COLO668 (cell line): Measurements from ENCODE around the gene SPEG.
"Not testable (repeated sequence)": the region's sequence is repeated elsewhere in the genome, so short reads cannot be mapped to it uniquely, and the experiment has no call there.

Source experiments
- DNase-seq: peaks from one replicate; lab custom pipeline; 2025; ENCODE audit not compliant: unreplicated experiment; lab: John Stamatoyannopoulos, UW

SPEG gene

DNA sequence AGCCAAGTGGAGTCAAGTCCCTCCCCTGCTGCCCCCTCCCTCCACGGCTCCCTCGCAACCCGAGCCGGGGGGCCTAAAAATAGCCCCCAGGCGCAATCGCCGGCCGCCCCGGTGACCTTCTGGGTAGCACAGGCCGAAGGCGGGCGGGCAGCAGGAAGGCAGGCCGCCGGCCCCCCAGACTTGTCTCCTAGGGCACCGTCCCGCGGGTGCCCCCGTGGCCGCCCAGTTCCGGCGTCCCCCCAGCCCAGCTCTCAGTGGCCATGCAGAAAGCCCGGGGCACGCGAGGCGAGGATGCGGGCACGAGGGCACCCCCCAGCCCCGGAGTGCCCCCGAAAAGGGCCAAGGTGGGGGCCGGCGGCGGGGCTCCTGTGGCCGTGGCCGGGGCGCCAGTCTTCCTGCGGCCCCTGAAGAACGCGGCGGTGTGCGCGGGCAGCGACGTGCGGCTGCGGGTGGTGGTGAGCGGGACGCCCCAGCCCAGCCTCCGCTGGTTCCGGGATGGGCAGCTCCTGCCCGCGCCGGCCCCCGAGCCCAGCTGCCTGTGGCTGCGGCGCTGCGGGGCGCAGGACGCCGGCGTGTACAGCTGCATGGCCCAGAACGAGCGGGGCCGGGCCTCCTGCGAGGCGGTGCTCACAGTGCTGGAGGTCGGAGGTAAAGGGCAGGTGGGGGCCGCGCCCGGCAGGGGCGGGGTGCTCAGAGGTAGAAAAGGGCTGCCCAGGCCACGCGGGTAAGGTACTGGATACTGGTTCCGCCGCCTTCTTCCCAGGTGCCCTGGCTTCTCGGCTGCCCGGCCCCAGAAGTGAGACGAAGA, at the start of gene SPEG:
TSS of gene SPEG (plus strand) at position 126 of the 808 bp plus-strand sequence. CDS start at position 261, 135 bp downstream.
- DNase-seq, result peak; percentile 47

DNA sequence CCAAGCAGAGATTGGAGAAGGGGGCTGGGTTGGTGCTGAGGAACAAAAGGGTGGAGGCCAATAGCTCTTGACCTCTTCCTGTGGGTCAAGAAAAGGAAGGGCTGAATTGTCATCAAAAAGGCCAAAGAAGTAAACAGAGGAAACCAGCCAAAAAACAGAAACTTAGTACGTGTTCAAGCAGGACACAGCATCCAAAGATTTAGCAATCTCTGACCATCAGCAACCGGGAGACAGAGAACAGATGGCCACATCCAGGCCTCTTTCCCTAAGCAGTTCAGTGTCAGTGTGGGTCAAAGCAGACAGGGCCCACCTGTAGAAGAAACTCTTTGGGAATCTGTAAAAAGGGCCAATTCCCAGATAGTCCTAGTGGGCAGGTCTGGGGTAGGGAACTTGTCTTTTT, 49.8 kb upstream of the SPEG start:
- DNase-seq, result no peak

DNA sequence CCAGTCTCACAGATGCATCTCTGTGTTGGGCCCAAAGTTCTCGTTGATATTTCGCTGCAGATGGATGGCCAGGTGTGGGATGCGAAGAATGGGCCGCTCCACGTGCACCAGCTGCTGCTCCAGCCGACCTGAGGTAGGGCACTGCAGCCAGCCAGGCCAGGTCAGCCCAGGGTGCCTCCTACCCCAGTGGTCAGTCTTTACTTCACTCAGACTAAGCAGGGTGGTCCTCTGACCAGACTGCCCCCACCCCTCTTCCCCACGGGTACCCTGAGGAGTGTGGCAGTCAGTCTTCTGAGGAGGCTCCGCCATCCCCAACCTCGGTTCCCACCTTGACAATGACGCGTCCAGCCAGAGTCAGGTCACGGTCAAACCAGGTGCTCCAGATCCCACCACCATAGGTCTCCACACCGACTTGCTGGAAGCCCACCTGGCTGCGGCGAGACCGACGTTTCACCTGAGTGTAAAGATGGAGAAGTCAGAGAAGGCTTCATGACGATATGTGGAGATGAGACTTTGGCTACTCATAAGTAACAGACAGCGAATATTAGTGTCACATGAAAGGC, 48.6 kb upstream of the SPEG start:
- no peak for DNase-seq

DNA sequence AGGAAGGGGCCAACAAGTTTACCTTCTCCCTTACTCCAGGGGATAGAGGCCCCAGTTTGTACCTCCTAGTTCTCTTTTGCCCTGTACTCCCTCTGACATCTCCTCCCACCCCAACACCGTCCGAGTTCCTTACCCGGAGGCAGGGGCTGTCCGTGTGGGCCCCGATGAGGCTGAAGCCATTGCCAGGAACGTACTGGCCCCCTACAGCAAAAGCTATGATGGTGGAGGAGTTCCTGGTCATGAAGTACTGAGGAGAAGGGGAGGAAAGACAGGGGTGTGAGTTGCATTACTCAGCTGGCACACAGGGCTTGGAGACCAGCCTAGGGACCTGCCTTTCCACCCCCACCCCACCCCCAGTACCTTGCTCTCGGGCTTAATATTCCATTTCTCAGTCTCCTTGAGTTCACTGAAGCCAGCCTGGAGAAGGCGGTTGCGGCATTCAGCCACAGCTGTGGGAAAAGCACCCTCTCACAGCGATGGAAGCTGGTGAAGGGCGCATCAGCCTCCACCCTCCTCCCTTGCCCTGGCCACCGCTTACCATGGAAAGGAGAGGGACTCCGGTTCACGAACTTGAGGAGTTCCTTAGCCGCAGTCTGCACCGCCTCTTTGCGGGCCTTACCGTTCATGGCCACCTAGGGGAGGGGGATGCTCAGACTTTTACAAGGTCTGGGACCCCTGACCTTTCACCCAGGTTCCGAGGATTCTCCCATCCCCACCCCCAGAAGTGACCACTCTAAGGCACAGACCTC, 47.9 kb upstream of the SPEG start:
- no peak for DNase-seq

DNA sequence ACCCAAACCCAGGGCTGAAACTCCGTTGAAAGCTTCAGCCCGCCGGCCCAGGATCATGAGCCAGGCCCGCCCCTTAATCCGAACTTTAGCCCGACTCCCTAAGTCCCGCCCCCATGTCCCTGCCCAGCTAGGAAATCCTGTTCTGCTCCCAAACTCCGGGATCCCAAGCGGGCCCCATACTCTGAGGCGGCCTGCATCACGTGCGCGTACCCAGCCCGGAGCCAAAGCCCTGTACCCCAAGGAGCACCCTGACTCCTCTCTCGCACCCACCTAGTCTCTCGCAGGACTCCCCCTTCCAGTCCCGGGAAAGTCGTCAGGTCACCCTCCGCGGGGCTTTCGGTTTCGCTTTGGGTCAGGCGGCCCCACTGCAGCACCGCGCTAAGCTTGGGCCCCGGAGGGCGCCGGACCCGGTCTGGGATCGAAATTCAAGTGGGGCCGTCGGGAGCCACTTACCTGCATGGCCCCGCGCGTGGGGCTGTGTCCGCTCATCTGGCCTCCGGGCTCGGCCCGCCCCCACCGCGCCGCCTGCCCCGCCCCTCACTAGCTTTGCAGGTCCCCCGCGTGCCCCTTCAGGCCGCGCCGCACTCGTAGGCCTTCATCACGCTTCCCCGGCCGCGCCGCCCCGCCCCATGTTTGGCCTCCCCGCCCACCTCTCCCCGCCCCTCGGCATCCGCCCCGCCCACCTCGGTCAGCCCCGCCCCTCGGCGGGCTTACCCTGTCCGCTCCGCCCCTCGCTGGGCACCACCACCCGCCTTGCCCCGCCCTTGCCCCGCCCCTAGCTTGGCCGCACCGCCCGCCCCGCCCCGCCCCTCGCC, 47.1 kb upstream of the SPEG start, which contains the start of gene DNPEP:
TSS of gene DNPEP (minus strand) at position 607 of the 815 bp plus-strand sequence. CDS start at position 489, 118 bp downstream.
- DNase-seq, result peak; percentile 98

DNA sequence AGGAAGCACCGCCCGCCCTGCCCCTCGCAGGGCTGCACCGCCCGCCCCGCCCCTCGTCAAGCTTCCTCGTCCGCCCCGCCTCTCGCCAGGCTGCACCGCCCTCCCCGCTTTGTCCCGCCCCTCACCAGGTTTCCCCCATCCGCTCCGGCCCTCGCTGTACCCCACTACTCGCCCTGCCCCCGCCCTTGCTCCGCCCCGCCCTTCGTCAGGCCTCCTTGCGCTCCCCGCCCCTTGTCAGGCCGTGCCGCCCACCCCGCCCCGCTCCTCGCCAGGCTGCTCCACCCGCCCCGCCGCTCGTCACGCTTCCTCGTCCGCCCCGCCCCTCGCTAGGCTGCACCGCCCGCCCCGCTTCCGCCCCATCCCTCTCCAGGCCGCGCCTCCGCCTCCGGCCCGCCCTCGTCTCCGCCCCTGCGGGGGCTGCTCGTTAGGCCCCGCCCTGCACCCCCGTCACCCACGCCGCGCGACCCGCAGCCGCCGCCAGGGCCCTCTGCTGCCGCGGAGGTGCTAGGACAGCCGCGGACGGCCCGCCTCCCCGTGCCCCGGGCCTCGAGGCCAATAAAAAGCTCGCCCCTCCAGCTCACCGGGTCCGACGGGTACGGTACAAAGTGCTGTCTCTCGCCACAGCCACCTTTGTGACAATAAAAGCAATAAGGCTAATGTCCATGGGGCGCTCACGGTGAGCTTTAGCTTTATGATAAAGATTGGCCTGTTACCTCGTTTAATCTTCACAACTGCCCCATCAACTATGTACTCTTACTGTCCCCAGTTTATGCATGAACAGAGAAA, 46.3 kb upstream of the SPEG start:
- peak; percentile 98 for DNase-seq

DNA sequence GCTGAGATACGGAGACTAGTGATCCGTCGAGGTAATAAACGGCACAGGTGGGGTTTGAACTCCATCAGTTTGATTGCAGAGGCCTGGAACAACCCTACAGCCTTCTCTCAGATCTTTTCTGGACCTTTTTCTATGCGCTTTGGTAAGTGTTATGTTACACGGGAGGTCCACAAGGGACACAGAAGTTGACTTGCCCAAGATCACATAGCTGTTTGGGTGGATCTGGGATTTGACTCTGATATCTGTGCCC, 45.8 kb upstream of the SPEG start:
- DNase-seq, result no peak

DNA sequence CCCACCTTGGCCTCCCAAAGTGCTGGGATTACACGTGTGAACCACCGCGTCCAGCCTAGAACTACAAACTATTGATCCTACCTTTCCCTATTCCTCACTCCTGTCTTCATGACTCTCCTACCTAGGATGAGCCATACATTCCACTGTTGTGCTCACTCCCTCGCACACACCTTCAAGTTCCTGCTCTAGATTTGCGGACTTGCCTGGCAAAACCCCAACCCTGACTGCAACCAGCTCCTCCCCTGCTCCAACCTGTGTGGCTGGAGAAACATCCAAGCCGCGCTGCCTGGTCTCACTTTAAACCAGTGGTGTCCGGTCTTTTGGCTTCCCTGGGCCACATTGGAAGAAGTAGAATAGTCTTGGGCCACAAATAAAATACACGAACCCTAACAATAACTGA, 41.9 kb upstream of the SPEG start:
- DNase-seq, result no peak

DNA sequence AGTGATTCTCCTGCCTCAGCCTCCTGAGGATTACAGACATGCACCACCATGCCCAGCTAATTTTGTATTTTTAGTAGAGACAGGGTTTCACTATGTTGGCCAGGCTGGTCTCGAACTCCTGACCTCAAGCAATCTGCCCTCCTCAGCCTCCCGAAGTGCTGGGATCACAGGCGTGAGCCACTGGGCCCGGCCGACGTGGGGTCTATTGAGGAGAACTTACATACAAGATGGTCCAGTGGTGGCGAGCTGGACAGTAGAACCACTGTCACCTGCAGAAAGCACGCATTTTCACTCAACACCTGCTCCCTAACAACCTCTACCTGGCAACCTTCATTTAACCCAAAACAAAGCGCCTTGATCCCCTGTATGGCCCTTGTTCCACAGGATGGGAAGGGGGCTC, 39.6 kb upstream of the SPEG start:
- DNase-seq, result not testable (repeated sequence)

DNA sequence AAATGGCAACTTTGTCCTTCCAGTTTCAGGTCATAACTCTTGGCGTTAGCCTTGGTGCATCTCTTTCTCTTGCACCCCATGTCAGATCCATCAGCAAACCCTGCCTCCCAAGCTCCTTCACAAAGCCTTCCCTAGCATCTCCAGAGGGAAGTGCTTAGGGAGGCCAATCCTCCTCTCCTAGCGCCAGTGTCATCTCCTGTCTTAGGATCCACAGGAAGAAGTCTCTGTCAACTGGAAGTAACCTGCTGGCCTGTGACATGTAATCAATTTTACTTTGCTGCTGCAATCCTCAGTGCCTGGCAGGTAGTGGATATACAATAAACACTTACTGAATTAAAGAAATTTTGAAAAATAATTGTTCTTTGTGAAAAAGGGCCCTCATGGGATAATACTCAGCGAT, 39.0 kb upstream of the SPEG start:
- no peak for DNase-seq

DNA sequence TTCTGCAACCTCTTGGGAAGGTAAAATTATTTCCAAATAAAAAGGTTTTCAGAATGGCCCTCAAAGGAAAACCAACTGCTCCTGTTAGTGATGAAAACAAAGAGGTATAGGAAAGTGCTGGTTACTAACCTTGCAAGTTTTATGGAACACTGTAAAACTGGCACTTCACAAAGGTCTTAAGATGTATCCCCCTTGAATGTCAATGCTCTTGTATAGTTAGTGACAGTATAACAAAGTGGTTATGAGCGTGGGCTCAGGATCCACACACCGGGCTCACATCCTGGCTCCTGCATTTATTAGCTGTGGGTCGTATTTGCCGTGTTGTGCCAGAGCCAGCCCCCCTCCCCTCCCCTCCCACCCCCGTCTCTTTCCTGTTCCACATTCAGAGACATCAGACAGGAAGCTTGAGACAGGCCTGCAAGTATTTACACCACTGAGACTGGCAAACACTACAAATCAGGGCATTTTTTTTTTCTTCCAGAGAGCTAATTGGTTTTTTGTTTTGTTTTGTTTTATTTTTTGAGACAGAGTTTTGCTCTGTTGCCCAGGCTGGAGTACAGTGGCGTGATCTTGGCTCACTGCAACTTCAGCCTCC, 37.7 kb upstream of the SPEG start:
- DNase-seq, result no peak

DNA sequence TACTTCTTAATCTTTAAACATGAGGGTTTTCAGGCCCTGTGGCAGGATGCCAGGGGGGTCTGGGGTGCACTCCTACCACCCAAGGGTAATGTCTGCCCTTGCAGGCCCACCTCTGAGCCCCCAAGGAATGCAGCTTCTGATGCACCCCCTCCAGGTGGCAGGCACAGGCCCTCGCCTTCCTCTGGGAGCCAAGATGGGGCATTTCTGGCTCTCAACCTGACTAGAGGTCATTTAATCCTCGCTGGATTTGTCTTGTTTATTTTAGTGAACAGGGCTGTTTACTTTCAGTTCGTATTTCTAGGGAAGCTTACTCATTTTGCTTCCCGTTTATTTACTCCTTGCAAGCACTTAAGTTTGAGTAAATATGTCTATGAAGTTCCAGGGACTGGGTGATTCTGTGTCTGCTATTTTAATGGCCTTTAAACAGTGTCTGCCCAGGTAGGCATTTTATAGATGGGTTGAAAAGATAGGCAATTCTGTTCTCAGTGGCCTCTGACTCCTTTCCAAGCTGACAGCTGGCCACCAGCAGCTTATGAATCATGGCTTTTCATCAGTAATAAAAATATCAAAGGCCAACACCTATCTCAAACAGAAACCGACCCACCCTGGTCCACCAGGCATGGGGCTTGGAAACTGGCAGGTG, 35.8 kb upstream of the SPEG start:
- peak; percentile 65 for DNase-seq

DNA sequence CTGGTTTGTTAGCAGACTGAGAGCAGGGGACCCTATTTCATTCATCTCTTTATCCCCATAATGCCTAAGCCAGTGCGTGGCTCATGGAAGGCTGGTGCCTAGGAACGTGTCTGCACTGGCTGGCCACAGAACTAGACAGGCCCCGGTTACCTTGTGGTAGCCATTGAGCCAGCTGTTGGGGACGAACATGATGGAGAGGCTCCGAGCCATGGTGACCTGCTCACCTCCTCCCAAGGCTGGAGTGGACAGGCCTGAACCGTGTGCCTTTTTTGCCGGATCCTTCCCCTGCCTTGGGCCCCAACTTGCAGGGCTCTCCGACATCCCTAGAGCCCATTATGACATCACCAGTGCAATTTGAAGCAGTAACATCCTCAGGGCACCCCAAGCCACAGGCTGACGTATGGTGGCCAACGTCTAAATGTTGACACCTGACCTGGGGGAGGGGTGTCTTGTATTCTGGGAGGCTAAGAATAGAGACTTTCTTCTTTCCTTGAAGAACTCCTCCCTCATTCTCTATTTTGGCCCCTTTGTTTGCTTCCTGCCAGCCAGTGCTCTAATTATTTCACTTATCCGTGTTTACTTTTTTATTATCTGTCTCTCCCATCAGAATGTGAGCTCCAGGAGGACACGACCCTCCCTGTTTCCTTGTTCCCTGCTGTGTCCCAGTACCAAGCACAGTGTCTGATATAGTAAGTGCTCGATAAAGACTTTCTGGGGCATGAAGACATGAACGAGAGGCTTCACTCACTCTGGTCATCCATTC, 34.7 kb upstream of the SPEG start:
- peak; percentile 26 for DNase-seq

DNA sequence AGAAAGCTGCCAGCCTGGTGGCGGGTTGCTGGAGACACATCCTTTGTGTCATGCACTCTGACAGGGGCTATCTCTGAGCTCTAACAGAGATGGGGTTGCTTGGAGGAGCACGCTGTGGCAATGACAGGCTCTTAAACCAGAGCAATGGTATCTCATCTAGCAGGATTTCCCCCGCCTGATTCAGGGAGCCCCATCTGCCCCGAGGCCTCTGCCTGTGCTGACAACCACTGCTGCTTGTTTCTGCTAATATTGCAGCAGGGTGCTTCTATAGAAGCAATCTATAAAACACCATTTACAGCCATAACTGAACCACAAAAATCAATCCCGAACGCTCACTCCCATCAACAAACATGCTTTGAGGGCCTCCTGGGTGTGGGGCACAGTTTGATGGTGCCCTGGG, 34.1 kb upstream of the SPEG start:
- DNase-seq, result no peak

DNA sequence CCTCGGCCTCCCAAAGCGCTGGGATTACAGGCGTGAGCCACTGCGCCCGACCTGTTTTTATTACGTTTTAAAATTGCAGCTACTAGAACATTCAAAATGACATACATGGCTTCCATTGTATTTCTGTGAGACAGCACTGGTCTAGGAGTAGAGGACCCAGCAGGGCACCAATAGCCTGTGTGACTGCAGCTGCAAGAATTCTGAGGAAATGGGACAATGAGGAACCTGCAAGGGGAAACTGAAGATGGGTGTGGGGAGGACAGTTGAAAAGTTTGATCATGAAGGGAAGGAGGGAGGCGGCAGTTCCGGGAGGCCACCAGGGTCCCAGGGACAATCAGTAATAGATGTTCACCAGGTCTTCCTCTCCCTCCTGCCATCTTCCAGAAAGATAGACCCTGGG, 33.0 kb upstream of the SPEG start:
- no peak for DNase-seq

DNA sequence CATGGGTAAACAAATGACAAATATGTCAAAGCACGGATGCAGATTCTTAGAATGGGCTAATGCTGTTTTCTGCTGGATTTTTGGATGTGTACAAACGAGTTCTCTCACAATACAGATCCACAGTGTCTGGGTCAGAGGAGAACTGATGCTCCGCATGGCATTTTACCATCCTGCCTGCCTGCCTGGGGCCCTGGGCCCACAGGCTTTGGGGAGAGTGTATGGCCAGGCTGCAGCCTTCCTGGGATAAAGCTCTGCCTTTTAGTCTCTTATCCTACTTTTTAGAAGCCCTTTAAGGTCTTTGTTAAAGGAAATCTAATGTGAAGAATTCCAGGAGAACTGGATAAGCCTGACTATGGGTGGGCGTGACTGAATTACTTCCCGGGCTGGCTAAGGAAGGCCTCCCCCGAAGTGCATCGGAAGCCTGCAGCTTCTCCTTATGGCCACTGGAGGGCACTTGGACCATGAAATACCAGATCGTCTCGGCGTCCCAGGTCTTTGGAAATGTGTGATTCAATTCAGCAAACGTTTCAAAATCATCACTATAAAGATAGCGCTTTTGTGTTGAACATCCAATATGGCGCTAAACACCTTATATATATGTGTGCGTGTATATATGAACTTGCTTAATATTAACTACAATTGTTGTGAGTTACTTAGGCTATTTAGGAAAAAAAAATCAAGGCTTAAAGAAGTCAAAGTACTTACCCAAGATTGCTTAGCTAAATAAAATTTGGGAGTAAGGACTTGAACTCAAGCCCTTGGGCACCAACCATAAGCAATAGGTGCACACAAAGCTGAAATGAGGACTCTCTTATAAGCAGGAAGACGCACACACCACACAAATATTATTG, 31.8 kb upstream of the SPEG start:
- peak; percentile 56 for DNase-seq

DNA sequence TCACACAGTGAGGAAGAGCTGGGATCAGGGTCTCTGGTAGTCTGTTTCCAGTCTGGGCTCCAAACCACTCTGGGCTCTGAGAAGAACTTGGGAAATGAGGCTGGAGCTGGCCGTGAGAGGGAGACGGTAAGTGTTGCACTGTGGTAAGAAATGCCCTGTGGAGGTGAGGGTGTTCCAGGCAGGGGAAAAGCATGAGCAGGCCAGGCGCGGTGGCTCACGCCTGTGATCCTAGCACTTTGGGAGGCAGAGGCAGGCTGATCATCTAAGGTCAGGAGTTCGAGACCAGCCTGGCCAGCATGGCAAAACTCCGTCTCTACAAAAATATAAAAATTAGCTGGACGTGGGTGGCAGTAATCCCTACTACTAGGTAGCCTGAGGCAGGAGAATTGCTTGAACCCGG, 30.8 kb upstream of the SPEG start:
- no peak for DNase-seq

DNA sequence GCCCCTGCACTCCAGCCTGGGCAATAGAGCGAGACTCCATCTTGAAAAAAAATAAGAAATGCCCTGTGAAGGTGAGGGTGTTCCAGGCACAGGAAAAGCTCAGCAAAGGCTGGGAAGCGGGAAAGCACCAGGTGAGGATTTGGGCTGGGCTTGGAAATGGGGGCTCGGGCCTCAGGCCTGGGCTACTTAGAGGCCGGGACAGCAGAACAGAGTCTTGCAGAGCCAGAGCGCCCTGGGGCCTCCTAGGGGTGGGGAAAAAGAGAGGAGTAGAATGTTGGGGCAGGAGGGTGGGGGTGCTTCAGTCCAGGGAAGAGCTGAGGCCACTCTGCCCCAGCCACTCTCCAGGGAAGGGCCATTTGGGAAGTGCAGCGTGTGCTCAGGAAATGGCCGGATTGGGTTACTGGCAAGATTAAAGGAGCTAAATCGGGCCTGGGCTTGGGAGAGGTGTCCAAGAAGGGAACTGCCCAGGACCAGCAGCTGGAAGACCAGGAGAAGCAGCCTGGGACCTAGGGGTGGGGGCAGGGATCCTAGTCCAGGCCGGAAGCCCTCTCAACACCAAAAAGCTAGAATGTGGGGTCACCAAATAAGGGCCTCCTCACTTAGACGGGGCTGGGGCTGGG, 30.2 kb upstream of the SPEG start:
- no peak for DNase-seq
